ENCODE data around the gene USP34. TPM values are rescaled to one million over a fixed set of nuclear protein-coding genes. Genes with fewer than 3 reads are reported as not detected.

USP34 gene
- total and polyA plus RNA-seq, 4 donors: 13.4 to 82.7 (median 51.1) TPM

GRCh38 chr2:61512768-61513398 is 42.0 kb upstream of the USP34 start:
- peaks cover 14 to 38% (median 22%) of the 10 kb centered on the region in 4 donors for H3K36me3 ChIP-seq (ENCODE audit: control insufficient read depth in 4 of 4, insufficient read depth in 3 of 4, low read depth in 1 of 4, low read length in 3 of 4)
- 88% methylated on average over 12 of the region's 12 CpGs for WGBS
- no peak for DNase-seq (ENCODE audit: low spot score)

More at GRCh38 chr2:61512768-61513398, 42.0 kb upstream of the USP34 start:
- Histone ChIP-seq H3K4me3 (ENCODE audit: low read depth in 1 of 3, low read length in 3 of 3) (no peak overlapping the region), H3K27me3 (ENCODE audit: control insufficient read depth in 4 of 4, insufficient read depth in 4 of 4, low read length in 3 of 4) (no peaks in the 10 kb centered on the region), H3K27ac (ENCODE audit: low read depth in 1 of 2, low read length in 2 of 2) (no peak overlapping the region), H3K9ac (ENCODE audit: low read depth in 1 of 2, low read length in 2 of 2) (no peak overlapping the region), H3K4me1 (ENCODE audit: control insufficient read depth in 4 of 4, insufficient read depth in 4 of 4, low read length in 3 of 4) (no peaks in the 10 kb centered on the region), H3K9me3 (ENCODE audit: control insufficient read depth in 4 of 4, low read length in 3 of 4) (no peaks in the 10 kb centered on the region)
- no peak for TF ChIP-seq CTCF (IDR thresholded peaks at IDR 0.05; ENCODE audit: low read depth, low read length, missing input control)
- TF ChIP-seq GABPA (IDR thresholded peaks at IDR 0.05 in 1 of 2, conservative IDR thresholded peaks at IDR 0.05 in 1 of 2): no peak
- no peak for TF ChIP-seq RAD21 (IDR thresholded peaks at IDR 0.05)
- no peak for TF ChIP-seq HNF4A (conservative IDR thresholded peaks at IDR 0.05)
- TF ChIP-seq MAX (IDR thresholded peaks at IDR 0.05): no peak
- TF ChIP-seq ZBTB33 (IDR thresholded peaks at IDR 0.05): no peak
- TF ChIP-seq REST (IDR thresholded peaks at IDR 0.05): no peak
- TF ChIP-seq TAF1 (conservative IDR thresholded peaks at IDR 0.05): no peak
- no peak for TF ChIP-seq SP1 (IDR thresholded peaks at IDR 0.05)
- no peak for TF ChIP-seq HNF4G (IDR thresholded peaks at IDR 0.05)
- TF ChIP-seq NR2F2 (IDR thresholded peaks at IDR 0.05): no peak

Data from liver (tissue), 9 donors.